ENCODE measurements around the gene SHOX. TPM values are rescaled to one million over a fixed set of nuclear protein-coding genes. Genes with fewer than 3 reads are reported as not detected.
"Not testable (repeated sequence)": the region's sequence is repeated elsewhere in the genome, so short reads cannot be mapped to it uniquely, and the experiment has no call there.

Gene SHOX
- total RNA-seq: not detected in 2 replicates

DNA sequence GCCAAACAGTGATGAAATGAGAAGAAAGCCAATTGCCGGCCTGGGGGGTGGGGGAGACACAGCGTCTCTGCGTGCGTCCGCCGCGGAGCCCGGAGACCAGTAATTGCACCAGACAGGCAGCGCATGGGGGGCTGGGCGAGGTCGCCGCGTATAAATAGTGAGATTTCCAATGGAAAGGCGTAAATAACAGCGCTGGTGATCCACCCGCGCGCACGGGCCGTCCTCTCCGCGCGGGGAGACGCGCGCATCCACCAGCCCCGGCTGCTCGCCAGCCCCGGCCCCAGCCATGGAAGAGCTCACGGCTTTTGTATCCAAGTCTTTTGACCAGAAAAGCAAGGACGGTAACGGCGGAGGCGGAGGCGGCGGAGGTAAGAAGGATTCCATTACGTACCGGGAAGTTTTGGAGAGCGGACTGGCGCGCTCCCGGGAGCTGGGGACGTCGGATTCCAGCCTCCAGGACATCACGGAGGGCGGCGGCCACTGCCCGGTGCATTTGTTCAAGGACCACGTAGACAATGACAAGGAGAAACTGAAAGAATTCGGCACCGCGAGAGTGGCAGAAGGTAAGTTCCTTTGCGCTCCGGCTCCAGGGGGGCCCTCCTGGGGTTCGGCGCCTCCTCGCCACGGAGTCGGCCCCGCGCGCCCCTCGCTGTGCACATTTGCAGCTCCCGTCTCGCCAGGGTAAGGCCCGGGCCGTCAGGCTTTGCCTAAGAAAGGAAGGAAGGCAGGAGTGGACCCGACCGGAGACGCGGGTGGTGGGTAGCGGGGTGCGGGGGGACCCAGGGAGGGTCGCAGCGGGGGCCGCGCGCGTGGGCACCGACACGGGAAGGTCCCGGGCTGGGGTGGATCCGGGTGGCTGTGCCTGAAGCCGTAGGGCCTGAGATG, at the start of gene SHOX:
Gene SHOX (plus strand): TSS at position 180 of the 885 bp plus-strand sequence. CDS start 107 bp downstream, at position 287.
- DNase-seq (ENCODE audit: low read depth in 2 of 2): no peak

DNA sequence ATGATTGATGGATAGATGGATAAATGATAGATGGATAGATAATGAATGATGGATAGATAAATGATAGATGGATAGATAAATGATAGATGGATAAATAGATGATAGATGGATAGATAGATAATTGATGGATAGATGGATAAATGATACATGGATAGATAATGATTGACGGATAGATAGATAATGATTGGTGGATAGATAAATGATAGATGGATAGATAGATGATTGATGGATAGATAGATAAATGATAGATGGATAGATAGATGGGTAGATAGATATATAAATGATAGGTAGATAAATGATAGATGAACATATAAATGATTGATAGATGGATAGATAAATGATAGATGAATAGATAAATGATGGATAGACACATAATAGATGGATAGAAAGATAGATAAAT, 49.5 kb upstream of the SHOX start:
- no peak for DNase-seq (ENCODE audit: low read depth in 2 of 2)

DNA sequence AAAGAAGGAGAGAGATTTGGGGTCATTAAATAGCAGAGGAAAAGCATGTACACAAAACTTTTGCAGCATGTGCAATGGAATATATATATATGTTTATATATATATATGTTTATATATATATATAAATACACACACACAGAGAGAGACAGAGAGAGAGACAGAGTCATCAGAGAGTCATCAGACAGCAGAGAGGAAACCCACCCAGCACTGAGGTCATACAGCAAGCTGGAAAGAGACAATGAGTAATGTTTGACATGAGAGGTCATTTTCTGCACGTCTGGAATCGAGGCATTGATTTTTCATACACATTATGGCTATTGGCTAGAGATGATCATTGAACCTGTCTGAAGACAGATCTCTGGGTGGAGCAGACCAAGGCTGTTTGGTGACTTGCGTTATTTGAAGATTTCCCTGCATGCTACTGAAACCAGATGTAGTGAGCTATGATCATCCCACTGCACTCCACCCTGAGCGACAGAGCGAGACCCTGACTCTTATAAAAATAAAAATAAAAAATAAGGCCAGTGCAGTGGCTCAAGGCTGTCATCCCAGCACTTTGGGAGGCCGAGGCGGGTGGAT, 48.8 kb upstream of the SHOX start:
- DNase-seq (ENCODE audit: low read depth in 2 of 2): no peak

DNA sequence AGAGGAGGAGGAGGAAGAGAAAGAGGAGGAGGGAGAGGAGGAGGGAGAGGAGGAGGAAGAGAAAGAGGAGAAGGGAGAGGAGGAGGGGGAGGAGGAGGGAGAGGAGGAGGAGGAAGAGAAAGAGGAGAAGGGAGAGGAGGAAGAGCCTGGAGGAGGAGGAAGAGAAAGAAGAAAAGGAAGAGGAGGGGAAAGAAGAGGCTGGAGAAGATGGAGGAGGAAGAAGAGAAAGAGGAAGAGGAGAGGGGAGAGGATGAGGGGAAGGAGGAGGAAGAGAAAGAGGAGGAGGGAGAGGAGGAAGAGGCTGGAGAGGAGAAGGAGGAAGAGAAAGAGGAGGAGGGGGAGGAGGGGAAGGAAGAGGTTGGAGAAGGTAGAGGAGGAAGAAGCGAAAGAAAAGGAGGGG, 46.0 kb upstream of the SHOX start:
- no peak for DNase-seq (ENCODE audit: low read depth in 2 of 2)

DNA sequence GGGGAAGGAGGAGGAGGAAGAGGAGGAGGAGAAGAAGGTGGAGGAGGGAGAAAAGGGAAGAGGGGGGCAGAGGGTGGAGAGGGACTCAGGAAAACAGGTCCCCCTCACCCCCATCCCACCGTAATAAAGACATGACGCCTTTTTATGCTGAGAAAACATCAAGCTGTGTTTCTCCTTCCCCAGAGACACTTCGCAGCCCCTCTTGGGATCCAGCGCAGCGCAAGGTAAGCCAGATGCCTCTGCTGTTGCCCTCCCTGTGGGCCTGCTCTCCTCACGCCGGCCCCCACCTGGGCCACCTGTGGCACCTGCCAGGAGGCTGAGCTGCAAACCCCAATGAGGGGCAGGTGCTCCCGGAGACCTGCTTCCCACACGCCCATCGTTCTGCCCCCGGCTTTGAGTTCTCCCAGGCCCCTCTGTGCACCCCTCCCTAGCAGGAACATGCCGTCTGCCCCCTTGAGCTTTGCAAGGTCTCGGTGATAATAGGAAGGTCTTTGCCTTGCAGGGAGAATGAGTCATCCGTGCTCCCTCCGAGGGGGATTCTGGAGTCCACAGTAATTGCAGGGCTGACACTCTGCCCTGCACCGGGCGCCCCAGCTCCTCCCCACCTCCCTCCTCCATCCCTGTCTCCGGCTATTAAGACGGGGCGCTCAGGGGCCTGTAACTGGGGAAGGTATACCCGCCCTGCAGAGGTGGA, 45.3 kb upstream of the SHOX start:
- no peak for DNase-seq (ENCODE audit: low read depth in 2 of 2)

DNA sequence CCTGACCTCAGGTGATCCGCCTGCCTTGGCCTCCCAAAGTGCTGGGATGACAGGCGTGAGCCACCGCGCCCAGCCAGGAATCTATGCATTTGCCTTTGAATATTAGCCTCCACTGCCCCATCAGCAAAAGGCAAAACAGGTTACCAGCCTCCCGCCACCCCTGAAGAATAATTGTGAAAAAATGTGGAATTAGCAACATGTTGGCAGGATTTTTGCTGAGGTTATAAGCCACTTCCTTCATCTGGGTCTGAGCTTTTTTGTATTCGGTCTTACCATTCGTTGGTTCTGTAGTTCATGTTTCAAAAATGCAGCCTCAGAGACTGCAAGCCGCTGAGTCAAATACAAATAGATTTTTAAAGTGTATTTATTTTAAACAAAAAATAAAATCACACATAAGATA, 44.2 kb upstream of the SHOX start:
- no peak for DNase-seq (ENCODE audit: low read depth in 2 of 2)

DNA sequence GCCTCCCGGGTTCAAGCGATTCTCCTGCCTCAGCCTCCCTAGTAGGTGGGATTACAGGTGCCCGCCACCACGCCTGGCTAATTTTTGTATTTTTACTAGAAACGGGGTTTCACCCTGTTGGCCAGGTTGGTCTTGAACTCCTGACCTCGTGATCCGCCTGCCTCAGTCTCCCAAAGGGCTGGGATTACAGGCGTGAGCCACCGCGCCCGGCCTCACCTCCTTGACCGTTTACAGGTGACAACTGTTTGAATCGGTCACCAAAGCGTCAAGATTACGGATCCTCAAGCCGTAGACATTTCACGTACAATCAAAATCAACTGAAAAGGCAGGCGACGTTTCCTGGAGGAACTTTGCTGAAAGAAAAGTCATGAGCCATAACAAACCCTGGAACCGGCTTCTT, 41.3 kb upstream of the SHOX start:
- not testable (repeated sequence) for DNase-seq (ENCODE audit: low read depth in 2 of 2)

DNA sequence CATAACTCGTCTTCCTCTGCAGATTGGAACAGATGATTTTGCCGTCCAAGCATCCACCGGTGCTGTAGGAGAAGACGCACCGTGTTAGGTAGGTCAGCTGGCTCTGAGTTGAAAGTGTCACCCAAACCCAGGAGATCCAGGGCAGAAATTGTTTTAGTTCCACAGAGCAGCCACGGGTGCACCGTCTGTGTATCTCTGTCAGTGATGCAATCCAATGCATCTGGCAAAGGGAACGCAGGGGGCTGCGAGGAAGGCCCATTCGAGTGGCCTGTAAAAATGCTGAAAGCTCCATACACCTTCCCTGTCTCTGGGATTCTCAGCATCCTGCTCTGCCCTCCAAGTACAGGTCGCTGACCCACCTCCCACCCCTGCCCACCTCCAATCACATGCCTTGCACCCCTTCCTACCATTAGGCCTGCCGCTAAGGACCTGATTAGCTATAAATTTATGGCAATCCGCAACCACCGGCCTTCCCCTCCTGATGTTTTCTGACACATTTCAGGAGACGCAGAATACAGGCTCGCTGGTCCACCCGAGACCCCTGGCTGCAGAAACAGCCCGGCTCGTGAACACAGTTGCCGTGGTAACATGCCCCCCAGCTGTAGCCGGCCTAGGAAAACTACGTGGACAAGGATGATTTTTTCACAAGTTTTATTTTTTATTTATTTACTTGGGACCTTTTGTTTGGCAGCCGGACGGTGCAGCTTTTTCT, 39.7 kb upstream of the SHOX start:
- no peak for DNase-seq (ENCODE audit: low read depth in 2 of 2)

DNA sequence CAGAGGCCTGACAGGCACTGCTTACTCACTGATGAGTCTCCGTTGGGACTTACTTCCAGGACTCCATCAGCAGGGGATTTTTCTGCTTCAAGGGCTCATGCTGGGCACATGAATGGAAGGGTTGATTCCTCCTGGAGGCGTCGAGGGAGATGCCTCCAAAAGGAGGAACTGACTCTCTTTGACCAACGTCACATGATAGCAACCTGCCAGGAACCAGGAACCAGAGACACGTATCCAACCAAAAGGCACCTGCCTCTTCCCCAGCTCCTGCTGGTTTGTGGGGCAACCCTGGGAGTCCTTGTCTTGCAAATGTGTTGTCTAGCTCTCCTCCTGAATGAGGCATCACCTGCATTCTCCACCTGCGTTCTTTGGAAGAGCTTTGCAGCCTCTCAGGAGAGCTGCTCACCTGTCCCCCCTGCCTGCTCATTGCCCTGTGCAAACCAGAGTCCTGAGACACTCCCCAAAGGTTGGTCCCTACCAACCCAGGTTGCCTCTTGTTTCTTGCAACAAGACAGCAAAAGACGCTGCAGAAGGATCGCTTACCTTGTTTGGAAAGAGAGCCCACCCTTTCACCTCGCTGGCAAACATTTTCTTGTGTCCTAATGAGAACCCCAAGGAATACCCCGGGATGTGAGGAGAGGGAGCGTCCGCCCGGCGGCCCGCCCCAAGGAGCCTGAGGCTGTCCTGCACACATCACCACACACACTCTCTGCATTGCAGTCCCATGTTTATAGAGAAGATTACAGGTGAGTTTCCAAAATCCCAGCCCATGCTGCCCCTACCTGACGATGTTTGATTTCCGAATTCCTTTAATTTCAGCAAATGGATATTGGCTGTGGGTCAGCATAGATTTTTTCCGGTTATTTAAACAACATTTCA, 30.5 kb upstream of the SHOX start:
- DNase-seq (ENCODE audit: low read depth in 2 of 2): no peak

DNA sequence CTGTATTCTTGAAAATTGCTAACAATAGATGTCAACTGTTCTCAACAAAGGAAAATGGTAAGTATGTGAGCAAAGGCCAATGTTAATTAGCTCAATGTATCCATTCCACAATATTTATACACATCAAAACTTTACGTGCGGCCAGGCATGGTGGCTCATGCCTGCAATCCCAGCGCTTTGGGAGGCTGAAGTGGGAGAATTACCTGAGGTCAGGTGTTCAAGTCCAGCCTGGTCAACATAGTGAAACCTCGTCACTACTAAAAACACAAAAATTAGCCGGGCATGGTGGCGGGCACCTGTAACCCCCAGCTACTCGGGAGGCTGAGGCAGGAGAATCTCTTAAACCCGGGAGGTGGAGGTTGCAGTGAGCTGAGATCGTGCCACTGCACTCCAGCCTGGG, 27.6 kb upstream of the SHOX start:
- not testable (repeated sequence) for DNase-seq (ENCODE audit: low read depth in 2 of 2)

DNA sequence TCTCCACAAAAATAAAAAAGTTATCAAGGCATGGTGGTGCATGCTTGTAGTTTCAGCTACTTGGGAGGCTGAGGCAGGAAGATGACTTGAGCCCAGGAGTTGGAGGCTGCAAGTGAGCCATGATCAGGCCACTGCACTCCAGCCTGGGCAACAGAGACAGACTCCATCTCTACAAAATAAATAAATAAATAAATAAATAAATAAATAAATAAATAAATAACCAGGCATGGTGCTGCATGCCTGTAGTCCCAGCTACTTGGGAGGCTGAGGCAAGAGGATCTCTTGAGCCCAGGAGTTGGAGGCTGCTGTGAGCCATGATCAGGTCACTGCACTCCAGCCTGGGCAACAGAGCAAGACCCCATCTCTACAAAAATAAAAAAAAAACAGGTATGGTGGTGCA, 26.0 kb upstream of the SHOX start:
- not testable (repeated sequence) for DNase-seq (ENCODE audit: low read depth in 2 of 2)

DNA sequence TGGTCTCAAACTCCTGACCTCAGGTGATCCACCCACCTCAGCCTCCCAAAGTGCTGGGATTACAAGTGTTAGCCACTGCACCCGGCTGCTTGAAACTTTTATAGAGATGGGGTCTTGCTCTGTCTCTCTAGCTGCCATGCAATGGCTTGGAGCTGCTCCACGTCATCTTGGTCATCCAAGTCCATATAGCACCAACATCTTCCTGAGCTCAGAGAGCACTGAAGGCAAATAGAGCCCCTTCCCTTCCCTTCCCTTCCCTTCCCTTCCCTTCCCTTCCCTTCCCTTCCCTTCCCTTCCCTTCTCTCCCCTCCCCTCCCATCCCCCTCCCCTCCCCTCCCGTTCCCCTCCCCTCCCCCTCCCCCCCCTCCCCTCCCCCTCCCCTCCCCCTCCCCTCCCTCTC, 22.5 kb upstream of the SHOX start:
- not testable (repeated sequence) for DNase-seq (ENCODE audit: low read depth in 2 of 2)

DNA sequence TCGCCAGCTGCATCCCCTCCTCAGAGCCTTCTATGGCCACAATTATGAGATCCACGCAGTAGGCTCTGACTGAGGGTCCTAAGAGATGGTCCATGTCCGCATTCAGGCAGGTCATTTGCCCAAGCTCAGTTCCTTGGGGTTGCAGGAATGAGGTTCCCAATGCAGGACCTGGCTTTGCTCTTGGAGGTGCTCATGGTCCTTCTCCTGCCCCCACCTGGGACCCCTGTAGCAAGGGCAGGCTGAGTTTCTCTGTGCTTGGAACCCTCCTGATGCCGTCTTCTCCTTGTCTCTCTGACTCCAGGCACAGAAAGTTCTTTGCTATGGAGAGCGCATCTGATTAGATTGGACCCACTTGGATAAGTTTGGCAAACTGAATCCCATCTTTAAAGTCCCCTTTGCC, 16.5 kb upstream of the SHOX start:
- no peak for DNase-seq (ENCODE audit: low read depth in 2 of 2)

DNA sequence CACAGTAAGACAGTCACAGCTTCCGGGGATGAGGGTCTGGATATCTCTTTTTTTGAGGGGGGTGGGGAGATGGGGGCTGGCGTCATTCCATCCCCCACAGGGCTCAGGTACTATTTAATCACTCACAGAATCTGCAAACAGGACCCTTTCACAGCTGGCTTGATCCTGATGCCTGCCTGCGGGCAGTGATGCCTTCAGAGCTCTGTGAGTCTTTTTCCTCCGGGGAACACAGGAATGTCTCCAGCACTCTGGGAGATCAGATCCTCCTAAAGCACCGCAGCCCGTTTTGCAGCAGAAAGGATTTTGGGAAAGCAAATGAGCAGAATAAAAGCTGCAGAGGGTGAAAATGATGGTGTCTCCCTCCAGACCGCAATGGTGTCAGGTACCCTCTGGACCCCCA, 13.2 kb upstream of the SHOX start:
- no peak for DNase-seq (ENCODE audit: low read depth in 2 of 2)

DNA sequence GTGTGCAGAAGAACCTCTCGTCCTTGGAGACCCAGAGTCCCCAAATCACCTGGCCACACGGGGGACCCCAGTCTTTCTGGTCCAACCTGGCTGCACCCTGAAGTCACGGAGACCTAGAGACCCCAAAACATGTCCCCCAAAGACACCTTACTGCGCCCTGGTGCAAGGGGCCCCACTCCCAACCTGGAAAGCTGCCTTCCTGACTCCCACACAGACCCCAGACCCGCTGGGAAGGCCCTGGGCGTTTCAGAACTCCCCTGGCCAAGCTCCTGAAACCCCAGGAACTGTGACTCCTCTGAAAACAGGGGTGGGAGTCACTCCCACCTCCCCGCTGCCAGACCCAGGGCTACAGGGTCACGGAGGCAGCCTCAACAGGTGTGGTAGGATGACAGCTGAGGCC, 12.7 kb upstream of the SHOX start:
- DNase-seq (ENCODE audit: low read depth in 2 of 2): no peak

DNA sequence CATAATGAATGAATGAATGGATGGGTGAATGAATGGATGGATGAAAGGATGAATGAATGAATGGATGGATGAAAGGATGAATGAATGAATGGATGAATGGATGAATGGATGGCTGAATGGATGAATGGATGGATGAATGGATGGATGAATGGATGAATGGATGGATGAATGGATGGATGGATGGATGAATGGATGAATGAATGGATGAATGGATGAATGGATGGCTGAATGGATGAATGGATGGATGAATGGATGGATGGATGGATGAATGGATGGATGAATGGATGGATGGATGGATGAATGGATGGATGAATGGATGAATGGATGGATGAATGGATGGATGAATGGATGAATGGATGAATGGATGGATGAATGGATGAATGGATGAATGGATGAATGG, 12.3 kb upstream of the SHOX start:
- DNase-seq (ENCODE audit: low read depth in 2 of 2): not testable (repeated sequence)

DNA sequence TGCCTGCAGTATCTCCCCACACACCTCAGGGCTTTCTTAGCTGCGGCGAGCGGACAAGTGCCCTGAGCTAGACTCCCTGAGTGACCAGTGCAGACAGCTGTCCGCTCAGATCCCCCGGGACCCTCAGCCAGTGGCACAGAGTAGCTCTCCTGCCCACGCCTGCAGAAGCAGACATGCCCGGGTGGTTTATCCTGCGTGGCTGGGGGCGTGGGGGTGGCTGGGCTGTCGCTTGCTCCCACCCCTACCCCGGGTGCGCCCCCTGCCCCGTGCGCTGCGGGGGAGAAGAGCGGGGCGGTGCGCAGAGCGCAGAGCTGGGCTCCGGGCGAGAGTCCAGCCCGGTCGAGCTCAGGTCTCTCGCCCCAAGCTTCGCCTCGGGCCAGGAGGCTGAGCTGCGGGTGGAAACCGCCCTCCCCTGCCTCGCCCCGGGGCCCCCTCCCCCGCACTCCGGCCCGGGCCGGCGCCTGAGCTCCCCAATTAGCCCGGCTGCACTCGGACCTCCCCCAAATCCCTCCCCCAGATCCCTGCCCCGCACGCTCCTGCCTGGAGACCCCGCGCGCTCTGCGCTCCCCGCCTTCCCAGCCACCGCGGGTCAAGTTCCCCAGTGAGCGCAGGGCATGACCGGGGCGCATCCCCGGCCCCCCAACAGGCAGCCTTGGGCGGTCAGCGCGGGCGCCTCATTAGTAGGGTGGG, 11.7 kb upstream of the SHOX start:
- no peak for DNase-seq (ENCODE audit: low read depth in 2 of 2)

DNA sequence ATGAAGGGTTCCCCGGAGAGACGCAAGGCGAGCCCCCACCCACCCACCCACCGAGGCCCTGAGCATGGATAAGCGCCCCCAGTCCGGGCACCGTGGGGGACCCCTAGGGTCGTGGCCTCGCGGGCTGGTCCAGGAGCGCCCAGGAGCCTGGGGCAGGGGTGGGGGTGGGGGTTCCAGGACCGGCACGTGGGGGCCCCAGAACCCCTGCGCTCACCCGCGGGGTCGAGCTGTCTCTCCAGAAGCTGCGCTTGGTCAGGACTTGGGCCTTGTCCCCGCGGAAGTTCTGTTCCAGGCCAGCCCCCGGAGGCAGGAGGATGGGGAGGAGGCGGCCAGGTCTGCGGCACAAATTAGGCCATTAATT, 11.2 kb upstream of the SHOX start:
- no peak for DNase-seq (ENCODE audit: low read depth in 2 of 2)

DNA sequence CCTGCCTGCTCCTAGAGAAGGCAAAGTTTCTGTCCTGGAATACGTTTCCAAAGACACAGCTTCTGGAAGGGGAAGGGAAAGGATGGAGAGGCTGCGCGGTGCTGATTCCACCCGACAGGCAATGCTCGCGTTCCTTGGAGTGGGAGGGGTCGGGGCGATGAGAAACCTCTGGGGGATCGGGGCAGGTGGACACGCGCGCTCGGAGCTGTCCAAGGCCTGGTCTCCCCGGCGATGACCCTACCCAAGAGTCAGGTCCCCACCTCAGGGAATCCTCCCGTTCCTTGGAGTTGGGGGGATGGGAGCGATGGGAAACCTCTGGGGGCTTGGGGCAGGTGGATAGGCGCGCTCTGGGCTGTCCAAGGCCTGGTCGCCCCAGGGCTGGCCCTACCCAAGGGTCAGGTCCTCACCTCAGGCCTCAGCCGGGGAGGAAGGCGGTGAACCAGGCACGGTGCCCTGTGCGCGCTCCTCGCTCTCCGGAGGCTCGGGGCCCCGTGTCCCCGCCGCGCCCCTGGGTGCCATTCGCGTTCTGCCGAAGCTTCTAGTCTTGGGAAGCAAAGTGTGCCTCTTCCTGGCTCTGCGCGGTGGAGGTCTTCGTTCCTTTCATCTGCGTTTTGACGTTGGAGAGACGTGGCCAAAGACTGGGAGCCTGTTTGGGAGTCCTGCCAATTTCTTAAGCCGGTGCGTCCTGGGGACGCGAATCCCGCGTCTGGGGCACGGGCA, 10.6 kb upstream of the SHOX start:
- no peak for DNase-seq (ENCODE audit: low read depth in 2 of 2)
